ENCODE results near the gene NLRP6. TPM values are rescaled to one million over a fixed set of nuclear protein-coding genes. Genes with fewer than 3 reads are reported as not detected.

NLRP6 gene
- polyA plus RNA-seq, 1 of the 3 experiments (the other 2 are of a cell fraction): not detected

GRCh38 chr11:230431-230830, 47.8 kb upstream of the NLRP6 start (continued):
- TF ChIP-seq EZH2phosphoT487 (IDR thresholded peaks at IDR 0.05; ENCODE audit: borderline replicate concordance, low read depth) (no peak), SIN3A (IDR thresholded peaks at IDR 0.05; ENCODE audit: borderline replicate concordance, low read depth, low read length) (no peak), MXI1 (IDR thresholded peaks at IDR 0.05; ENCODE audit: low read depth, low read length) (no peak), GATA2 (CRISPR knock-in tag; IDR thresholded peaks at IDR 0.05) (no peak), FOXM1 (IDR thresholded peaks at IDR 0.05; ENCODE audit: low read depth) (no peak)

GRCh38 chr11:232783-233565, 45.2 kb upstream of the NLRP6 start:
- TF ChIP-seq FOSL2 (IDR thresholded peaks at IDR 0.05; ENCODE audit: borderline replicate concordance, low read depth) (no peak), FOXJ3 (CRISPR knock-in tag; IDR thresholded peaks at IDR 0.05) (no peak), RAD21 (IDR thresholded peaks at IDR 0.05; ENCODE audit: low read length) (no peak), SMC3 (IDR thresholded peaks at IDR 0.05; ENCODE audit: low read depth, low read length) (no peak), RXRA (IDR thresholded peaks at IDR 0.05; ENCODE audit: borderline replicate concordance, low read depth) (no peak), TEAD4 (IDR thresholded peaks at IDR 0.05; ENCODE audit: borderline replicate concordance, insufficient read depth) (no peak), NFIC (IDR thresholded peaks at IDR 0.05; ENCODE audit: borderline replicate concordance) (no peak), RFX5 (IDR thresholded peaks at IDR 0.05; ENCODE audit: low read length) (no peak)
- TF ChIP-seq, protein P1, sequence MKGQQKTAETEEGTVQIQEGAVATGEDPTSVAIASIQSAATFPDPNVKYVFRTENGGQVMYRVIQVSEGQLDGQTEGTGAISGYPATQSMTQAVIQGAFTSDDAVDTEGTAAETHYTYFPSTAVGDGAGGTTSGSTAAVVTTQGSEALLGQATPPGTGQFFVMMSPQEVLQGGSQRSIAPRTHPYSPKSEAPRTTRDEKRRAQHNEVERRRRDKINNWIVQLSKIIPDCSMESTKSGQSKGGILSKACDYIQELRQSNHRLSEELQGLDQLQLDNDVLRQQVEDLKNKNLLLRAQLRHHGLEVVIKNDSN (IDR thresholded peaks at IDR 0.05; ENCODE audit: borderline replicate concordance, low read depth): no peak
- TF ChIP-seq, protein P2, sequence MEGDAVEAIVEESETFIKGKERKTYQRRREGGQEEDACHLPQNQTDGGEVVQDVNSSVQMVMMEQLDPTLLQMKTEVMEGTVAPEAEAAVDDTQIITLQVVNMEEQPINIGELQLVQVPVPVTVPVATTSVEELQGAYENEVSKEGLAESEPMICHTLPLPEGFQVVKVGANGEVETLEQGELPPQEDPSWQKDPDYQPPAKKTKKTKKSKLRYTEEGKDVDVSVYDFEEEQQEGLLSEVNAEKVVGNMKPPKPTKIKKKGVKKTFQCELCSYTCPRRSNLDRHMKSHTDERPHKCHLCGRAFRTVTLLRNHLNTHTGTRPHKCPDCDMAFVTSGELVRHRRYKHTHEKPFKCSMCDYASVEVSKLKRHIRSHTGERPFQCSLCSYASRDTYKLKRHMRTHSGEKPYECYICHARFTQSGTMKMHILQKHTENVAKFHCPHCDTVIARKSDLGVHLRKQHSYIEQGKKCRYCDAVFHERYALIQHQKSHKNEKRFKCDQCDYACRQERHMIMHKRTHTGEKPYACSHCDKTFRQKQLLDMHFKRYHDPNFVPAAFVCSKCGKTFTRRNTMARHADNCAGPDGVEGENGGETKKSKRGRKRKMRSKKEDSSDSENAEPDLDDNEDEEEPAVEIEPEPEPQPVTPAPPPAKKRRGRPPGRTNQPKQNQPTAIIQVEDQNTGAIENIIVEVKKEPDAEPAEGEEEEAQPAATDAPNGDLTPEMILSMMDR (IDR thresholded peaks at IDR 0.05): no peak
- Histone ChIP-seq H3K27ac (ENCODE audit: low read depth in 2 of 2, low read length in 1 of 2) (no peak overlapping the region), H3K9me2 (no peaks in the 10 kb centered on the region), H3K4me1 (ENCODE audit: control insufficient read depth in 1 of 2, insufficient read depth in 2 of 2, low read depth in 1 of 2, low read length in 1 of 2) (peaks cover 0 to 2% of the 10 kb centered on the region in 2 experiments; a peak in 2 of 4 replicates), H3K27me3 (ENCODE audit: insufficient read depth) (no peaks in the 10 kb centered on the region), H3F3A (replicated peaks; ENCODE audit: insufficient read depth) (no peaks in the 10 kb centered on the region), H3K9me3 (no peaks in the 10 kb centered on the region), H3K79me2 (ENCODE audit: insufficient read depth) (peaks cover 39% of the 10 kb centered on the region), H3K9ac (no peak overlapping the region), H3K4me3 (ENCODE audit: low read depth in 2 of 2, low read length in 1 of 2) (no peak overlapping the region), H3K36me3 (replicated peaks in 1 of 2; ENCODE audit: control insufficient read depth in 1 of 2, insufficient read depth in 2 of 2, low read length in 1 of 2) (no peaks in the 10 kb centered on the region), H3K4me2 (no peak overlapping the region), H2AFZ (ENCODE audit: low read depth) (no peak overlapping the region), H4K20me1 (ENCODE audit: insufficient read depth) (no peaks in the 10 kb centered on the region)
- POLR2A ChIA-PET: no interaction called here
- no peak for DNase-seq
- CTCF ChIA-PET: no interaction called here
- WGBS (ENCODE audit: low lambda C conversion rate): 90% methylated on average over 17 of the region's 20 CpGs

All from SK-N-SH (cell line).